Adrenal gland (tissue), 12 donors: ENCODE data around the gene C3orf70. TPM values are rescaled to one million over a fixed set of nuclear protein-coding genes. Genes with fewer than 3 reads are reported as not detected.

Source experiments
- DNase-seq, 7 donors: peaks; one replicate each; pipeline ENCODE4 v3.0.0-alpha.2; 2019 to 2020
- H3K27ac ChIP-seq, 5 donors: fragments of 200-600 bp; sonication (generic) in 4 of 5; 1 replicate in 3 of 5; 2 replicates in 2 of 5; pipeline versions ENCODE4 v1.5.1 to v1.8.0; 2016 to 2020; ENCODE audit warnings: mild to moderate bottlenecking in 1 of 5
- H3K27me3 ChIP-seq: fragments of 200-600 bp; 2 replicates; pipeline ENCODE4 v1.8.0; 2021
- H3K36me3 ChIP-seq, 2 donors: fragments of 200-600 bp; replicated peaks in 1 of 2; 1 replicate in 1 of 2; 2 replicates in 1 of 2; pipeline versions ENCODE4 v1.5.1 to v1.8.0; 2018 to 2022
- H3K4me1 ChIP-seq, 2 donors: fragments of 200-600 bp; replicated peaks in 1 of 2; 1 replicate in 1 of 2; 2 replicates in 1 of 2; pipeline versions ENCODE4 v1.5.1 to v1.8.0; 2018 to 2021
- H3K4me3 ChIP-seq, 4 donors: fragments of 200-600 bp; sonication (generic) in 3 of 4; one replicate each; pipeline ENCODE4 v1.5.1; 2016 to 2018
- H3K9me3 ChIP-seq, 3 donors: fragments of 200-600 bp; sonication (generic) in 1 of 3; replicated peaks in 1 of 3; 1 replicate in 2 of 3; 2 replicates in 1 of 3; pipeline versions ENCODE4 v1.5.1 to v1.8.0; 2016 to 2021
- POLR2A ChIP-seq, 2 donors: fragments of 450-650 bp; IDR thresholded peaks; one replicate each; pipeline ENCODE4 v1.6.1; 2017; ENCODE audit warnings: antibody characterized with exemption in 2 of 2, mild to moderate bottlenecking in 2 of 2, moderate library complexity in 1 of 2
- WGBS, 4 donors: extraction: QIAGEN DNeasy Blood & Tissue Kit in 2 of 4; methylation state at CpG; one replicate each; pipeline versions ENCODE4 v1.1.5 to v1.1.7; 2013 to 2017; 5-methylcytosine and 5-hydroxymethylcytosine counted together
- intact Hi-C, 2 donors: fragments of 100-400 bp; cut with DNase I; formaldehyde crosslinking; loops; one replicate each; pipeline versions ENCODE4 v1.14.1 to v1.15.0; 2022 to 2023
- polyA plus RNA-seq, 3 donors: library from polyadenylated mRNA; stranded (reverse); fragments of 200-250 nt in 2 of 3; fragments of 350-450 nt in 1 of 3; fragmentation: Illumina TruSeq in 1 of 3; extraction: RNeasy Lipid Tissue Mini Kit (QIAGEN cat#74804) in 1 of 3; gene quantifications; one replicate each; pipeline ENCODE4 v1.2.3, GENCODE V29; 2013 to 2014
- total RNA-seq, 9 donors: library from RNA; depleted of rRNA in 4 of 9; stranded (reverse); fragments of >200 nt in 4 of 9; fragments of 120-200 nt in 1 of 9; fragmentation: NEBNext Ultra II Directional in 1 of 9; extraction: Animal tissue kit (Norgen Biotek cat#: 25700) in 1 of 9; gene quantifications; one replicate each; pipeline versions ENCODE4 v1.1.0 to v1.2.4, GENCODE V29; 2013 to 2023
- TF ChIP-seq, protein P1 (sequence below), 6 experiments: fragments of 450-650 bp in 4 of 6; fragments of 200-600 bp in 2 of 6; sonication (generic) in 1 of 6; IDR thresholded peaks; 1 replicate in 5 of 6; 2 replicates in 1 of 6; pipeline versions ENCODE4 v1.5.1 to v1.8.0; 2016 to 2021; ENCODE audit warnings: antibody characterized with exemption in 6 of 6, mild to moderate bottlenecking in 2 of 6, moderate library complexity in 1 of 6
- donor health status: healthy with polysubstance abuse.
- donor health status: Bipolar disorder and iron deficiency.
- donor health status: DM: yes; HTN: yes; CAD: no.
- donor health status: DM: no; HTN: no; CAD: no.
- donor health status: DM: no; HTN: no; CAD: no.
- donor health status: DM: yes; HTN: yes; CAD: no.

The C3orf70 gene
- total and polyA plus RNA-seq, 12 donors, result 0.64 to 2.6 (median 0.95) TPM

DNA sequence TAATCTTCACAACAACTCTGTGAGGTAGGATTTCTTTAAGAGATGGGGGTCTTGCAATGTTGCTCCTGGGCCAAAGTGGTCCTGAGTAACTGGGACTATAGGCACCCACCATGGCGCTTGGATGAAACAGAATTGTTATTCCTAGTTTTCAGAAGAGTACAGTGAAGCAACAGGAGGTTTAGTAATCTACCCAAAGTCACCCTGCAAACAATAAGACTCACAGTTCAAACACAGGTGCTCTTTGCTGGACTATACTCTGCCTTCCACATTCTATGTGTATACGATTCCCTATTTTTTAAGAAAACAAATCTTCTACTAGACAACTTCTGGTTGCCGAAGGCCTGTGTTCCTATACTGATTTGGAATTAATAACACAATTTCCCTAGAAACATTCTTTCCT is 8.1 kb downstream of the C3orf70 start:
- intact Hi-C loops, result no loop called here
- Histone ChIP-seq H3K9me3 (no peaks in the 10 kb centered on the region), H3K27ac (no peak overlapping the region), H3K36me3 (no peaks in the 10 kb centered on the region), H3K4me1 (peaks cover 0 to 3% of the 10 kb centered on the region in 2 donors), H3K4me3 (no peak overlapping the region), H3K27me3 (peaks cover 11% of the 10 kb centered on the region)
- TF ChIP-seq, protein P1, sequence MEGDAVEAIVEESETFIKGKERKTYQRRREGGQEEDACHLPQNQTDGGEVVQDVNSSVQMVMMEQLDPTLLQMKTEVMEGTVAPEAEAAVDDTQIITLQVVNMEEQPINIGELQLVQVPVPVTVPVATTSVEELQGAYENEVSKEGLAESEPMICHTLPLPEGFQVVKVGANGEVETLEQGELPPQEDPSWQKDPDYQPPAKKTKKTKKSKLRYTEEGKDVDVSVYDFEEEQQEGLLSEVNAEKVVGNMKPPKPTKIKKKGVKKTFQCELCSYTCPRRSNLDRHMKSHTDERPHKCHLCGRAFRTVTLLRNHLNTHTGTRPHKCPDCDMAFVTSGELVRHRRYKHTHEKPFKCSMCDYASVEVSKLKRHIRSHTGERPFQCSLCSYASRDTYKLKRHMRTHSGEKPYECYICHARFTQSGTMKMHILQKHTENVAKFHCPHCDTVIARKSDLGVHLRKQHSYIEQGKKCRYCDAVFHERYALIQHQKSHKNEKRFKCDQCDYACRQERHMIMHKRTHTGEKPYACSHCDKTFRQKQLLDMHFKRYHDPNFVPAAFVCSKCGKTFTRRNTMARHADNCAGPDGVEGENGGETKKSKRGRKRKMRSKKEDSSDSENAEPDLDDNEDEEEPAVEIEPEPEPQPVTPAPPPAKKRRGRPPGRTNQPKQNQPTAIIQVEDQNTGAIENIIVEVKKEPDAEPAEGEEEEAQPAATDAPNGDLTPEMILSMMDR (IDR thresholded peaks at IDR 0.05), result no peak
- TF ChIP-seq POLR2A (IDR thresholded peaks at IDR 0.05), result no peak
- 80 to 94% (median 90%) methylated on average over 3 of the region's 3 CpGs for WGBS, 4 donors
- no peak for DNase-seq

DNA sequence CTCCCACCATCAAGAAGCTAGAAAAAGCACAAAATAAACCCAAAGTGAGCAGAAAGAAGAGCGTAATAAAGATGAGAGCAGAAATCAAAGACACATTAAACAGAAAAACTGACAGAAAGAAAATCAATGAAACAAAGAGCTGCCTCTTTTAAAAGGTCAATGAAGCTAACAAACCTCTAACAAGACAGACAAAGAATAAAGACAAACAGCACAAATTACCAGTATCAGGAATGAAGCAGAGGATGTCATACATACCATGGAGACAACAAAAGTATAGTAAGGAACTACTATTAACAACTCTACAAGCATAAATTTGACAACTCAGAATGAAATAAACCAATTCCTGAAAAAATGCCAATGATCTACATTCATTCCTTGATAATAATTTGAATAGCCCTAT is 15.0 kb downstream of the C3orf70 start:
- no peak for DNase-seq

DNA sequence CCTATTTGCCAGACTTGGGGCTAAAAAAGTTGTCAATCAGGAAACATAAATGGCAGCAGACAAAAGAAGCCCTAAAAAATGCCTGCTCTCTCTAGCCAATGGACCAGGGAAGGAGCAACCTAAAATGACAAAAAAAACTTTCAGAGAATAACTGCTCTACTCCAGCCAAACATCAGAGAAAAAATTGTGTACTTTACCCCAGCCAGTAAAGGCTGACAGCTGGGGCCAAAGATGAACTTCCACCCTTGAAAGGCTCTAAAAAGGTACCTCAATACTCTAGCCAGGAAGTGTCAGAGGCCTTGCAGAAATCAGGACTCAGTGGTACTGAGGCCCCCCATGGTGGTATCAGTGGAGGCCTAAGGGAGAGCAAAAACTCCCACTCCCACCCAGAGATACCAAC is 18.4 kb downstream of the C3orf70 start:
- no peak overlapping the region for H3K27ac ChIP-seq
- no peaks in the 10 kb centered on the region for H3K36me3 ChIP-seq
- no peak overlapping the region for H3K4me3 ChIP-seq
- no peaks in the 10 kb centered on the region for H3K4me1 ChIP-seq
- DNase-seq, result no peak
- intact Hi-C loops, result no loop called here
- TF ChIP-seq POLR2A (IDR thresholded peaks at IDR 0.05), result no peak
- TF ChIP-seq, protein P1 (IDR thresholded peaks at IDR 0.05), result no peak
- H3K9me3 ChIP-seq, result no peaks in the 10 kb centered on the region
- H3K27me3 ChIP-seq, result peaks cover 5% of the 10 kb centered on the region

More for the DNA sequence above, 15.0 kb downstream of the C3orf70 start:
- no peak overlapping the region for H3K4me3 ChIP-seq
- no peaks in the 10 kb centered on the region for H3K4me1 ChIP-seq
- 93 to 100% (median 98%) methylated on average over 1 of the region's 1 CpG for WGBS, 4 donors
- no peak overlapping the region for H3K27ac ChIP-seq
- H3K27me3 ChIP-seq, result no peaks in the 10 kb centered on the region
- intact Hi-C loops, result no loop called here
- H3K36me3 ChIP-seq, result no peaks in the 10 kb centered on the region
- no peaks in the 10 kb centered on the region for H3K9me3 ChIP-seq
- TF ChIP-seq POLR2A (IDR thresholded peaks at IDR 0.05), result no peak
- TF ChIP-seq, protein P1 (IDR thresholded peaks at IDR 0.05), result no peak

DNA sequence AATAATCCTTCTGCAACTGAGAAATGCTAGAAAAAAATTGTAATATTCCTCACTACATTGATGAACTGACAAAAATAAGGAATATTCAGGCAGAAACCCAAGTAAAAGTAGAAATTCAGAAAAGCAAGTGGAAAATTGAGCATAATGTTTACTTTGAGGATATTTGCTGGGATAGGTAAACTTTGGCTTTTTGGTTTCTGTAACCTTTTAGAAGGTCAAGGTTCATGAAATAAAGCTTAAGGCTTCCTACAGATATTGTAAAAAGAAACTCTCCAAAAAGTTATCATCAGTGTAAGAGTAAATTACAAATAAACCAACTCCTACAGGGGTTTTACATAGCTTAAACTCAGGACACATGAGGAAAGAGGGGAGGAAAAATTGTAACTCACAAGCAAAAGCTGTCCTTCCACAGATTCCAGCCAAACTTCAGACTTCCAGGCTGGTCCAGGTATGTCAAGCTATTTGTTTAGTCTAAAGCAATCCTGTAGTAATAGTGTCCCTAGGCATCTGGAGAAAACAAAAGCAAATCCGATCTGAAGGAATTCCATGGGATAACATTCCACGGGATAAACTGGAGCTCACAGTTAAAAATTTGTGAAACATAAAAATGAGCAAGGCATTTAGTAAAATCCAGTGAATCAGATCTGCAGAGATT is 21.1 kb downstream of the C3orf70 start:
- Histone ChIP-seq H3K9me3 (no peaks in the 10 kb centered on the region), H3K4me1 (no peaks in the 10 kb centered on the region), H3K27me3 (peaks cover 5% of the 10 kb centered on the region), H3K4me3 (no peak overlapping the region), H3K27ac (no peak overlapping the region), H3K36me3 (no peaks in the 10 kb centered on the region)
- TF ChIP-seq, protein P1 (IDR thresholded peaks at IDR 0.05), result no peak
- no peak for TF ChIP-seq POLR2A (IDR thresholded peaks at IDR 0.05)
- WGBS, 4 donors, result 76 to 89% (median 83%) methylated on average over 2 of the region's 2 CpGs
- DNase-seq, result no peak
- intact Hi-C loops, result no loop called here
